NCI-H146 treated with DMSO at 0.1 percent for 48 hours (cell line): ENCODE results near the gene PCDH20.
"Not testable (repeated sequence)": the region's sequence is repeated elsewhere in the genome, so short reads cannot be mapped to it uniquely, and the experiment has no call there.

Source experiments
- DNase-seq: peaks from one replicate; lab custom pipeline; 2025; ENCODE audit not compliant: unreplicated experiment; lab: John Stamatoyannopoulos, UW

Gene PCDH20

GRCh38 chr13:61415749-61416148 is at the start of gene PCDH20:
PCDH20 (minus strand) TSS chr13:61415849; CDS start chr13:61415158, 691 bp downstream.
- no peak for DNase-seq

- peak; percentile 64 for DNase-seq
These were observed 47.4 kb upstream of the PCDH20 start for GRCh38 chr13:61463024-61463423.

GRCh38 chr13:61453121-61453520 is 37.5 kb upstream of the PCDH20 start:
- no peak for DNase-seq

GRCh38 chr13:61432029-61432428 is 16.4 kb upstream of the PCDH20 start:
- DNase-seq, result no peak

- no peak for DNase-seq
These were observed 8.3 kb upstream of the PCDH20 start for GRCh38 chr13:61423915-61424314.

- no peak for DNase-seq
These were observed 1.5 kb upstream of the PCDH20 start for GRCh38 chr13:61417086-61417570.

- peak; percentile 80 for DNase-seq
These were observed 459 bp downstream of the PCDH20 start for GRCh38 chr13:61415058-61415721.

- no peak for DNase-seq
These were observed 977 bp downstream of the PCDH20 start for GRCh38 chr13:61414686-61415057.

GRCh38 chr13:61413572-61414535 is 1.8 kb downstream of the PCDH20 start:
- DNase-seq, result no peak

GRCh38 chr13:61410669-61411297 is 4.9 kb downstream of the PCDH20 start:
- DNase-seq, result no peak

- DNase-seq, result no peak
These were observed 5.4 kb downstream of the PCDH20 start for GRCh38 chr13:61410266-61410665.

- no peak for DNase-seq
These were observed 7.1 kb downstream of the PCDH20 start for GRCh38 chr13:61408571-61408970.

- no peak for DNase-seq
These were observed 9.4 kb downstream of the PCDH20 start for GRCh38 chr13:61406275-61406674.

- DNase-seq, result no peak
These were observed 19.5 kb downstream of the PCDH20 start for GRCh38 chr13:61396121-61396520.

GRCh38 chr13:61391426-61391825 is 24.2 kb downstream of the PCDH20 start:
- DNase-seq, result no peak

GRCh38 chr13:61387694-61388093 is 28.0 kb downstream of the PCDH20 start:
- no peak for DNase-seq

- no peak for DNase-seq
These were observed 32.5 kb downstream of the PCDH20 start for GRCh38 chr13:61383111-61383510.

- no peak for DNase-seq
These were observed 45.1 kb downstream of the PCDH20 start for GRCh38 chr13:61370520-61370919.

- not testable (repeated sequence) for DNase-seq
These were observed 51.0 kb downstream of the PCDH20 start for GRCh38 chr13:61364690-61365089.

GRCh38 chr13:61362522-61362921 is 53.1 kb downstream of the PCDH20 start:
- DNase-seq, result peak; percentile 8
